HS-5 (cell line): ENCODE data around the gene HSFX3.
"Not testable (repeated sequence)": the region's sequence is repeated elsewhere in the genome, so short reads cannot be mapped to it uniquely, and the experiment has no call there.

ENCODE experiments used
- DNase-seq: peaks from one replicate; pipeline ENCODE4 v3.0.0-alpha.2; 2012; ENCODE audit warnings: low read depth

Gene HSFX3

GRCh38 chrX:149517308-149517707 is 32.4 kb downstream of the HSFX3 start:
- DNase-seq, result no peak

GRCh38 chrX:149516604-149517003 is 33.1 kb downstream of the HSFX3 start:
- DNase-seq, result no peak

DNA sequence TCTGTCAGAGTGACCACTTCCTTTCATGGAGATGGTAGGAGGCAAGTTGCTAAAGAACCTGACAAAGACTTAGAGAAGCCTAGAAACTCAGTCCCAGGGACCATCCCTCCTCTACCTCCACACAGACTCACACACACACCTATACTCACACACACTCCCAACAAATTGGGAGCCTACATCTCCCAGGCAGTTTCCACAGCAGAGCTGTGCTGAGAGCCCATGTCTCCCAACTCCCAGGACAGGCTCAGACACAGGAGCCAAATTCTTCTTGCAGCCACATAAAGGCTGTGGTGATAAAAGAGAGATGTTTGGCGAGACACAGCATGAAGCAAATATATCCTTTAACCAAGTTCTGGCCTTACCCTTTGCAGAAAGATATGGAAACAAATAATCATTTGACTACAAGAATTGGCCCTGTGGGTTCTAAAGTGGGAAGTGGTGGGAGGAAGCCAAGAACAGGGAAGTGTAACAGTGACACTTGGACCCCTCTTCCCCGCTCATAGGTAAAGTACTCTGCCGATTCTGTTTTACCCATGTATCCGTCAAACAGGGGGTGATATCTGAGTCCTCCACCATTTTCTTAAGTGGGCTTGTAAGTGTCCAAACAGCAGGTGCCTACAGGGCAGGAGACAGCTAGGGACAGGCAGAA is 33.6 kb downstream of the HSFX3 start:
- DNase-seq, result no peak

DNA sequence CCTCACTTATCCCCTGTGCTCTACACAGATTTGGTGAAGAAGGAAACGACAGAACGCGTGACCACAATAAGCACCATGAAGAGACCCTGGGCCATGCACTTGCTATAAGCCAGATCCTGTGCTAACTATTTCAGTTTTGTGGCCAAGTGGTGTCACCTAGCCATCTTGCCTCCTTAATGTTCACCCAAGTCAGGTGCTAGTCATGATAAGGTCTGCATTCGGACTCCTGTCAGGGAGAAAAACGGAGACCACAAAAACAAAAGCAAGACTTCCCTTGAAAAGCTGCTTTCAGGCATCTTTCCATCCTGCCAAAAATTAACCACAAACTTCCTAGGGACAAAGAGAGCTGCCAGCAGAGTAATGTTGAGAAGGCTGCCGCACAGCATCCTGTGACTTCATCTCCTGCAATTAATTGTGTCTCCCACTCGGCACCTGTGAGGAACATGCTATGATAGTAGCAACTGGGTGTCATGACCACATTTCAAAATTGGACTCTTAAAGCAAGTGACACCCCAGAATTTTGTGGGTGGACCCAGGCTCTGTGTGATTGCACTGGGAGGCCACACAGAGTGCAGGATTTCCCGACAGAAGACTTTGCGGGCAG is 35.8 kb downstream of the HSFX3 start:
- DNase-seq, result no peak

DNA sequence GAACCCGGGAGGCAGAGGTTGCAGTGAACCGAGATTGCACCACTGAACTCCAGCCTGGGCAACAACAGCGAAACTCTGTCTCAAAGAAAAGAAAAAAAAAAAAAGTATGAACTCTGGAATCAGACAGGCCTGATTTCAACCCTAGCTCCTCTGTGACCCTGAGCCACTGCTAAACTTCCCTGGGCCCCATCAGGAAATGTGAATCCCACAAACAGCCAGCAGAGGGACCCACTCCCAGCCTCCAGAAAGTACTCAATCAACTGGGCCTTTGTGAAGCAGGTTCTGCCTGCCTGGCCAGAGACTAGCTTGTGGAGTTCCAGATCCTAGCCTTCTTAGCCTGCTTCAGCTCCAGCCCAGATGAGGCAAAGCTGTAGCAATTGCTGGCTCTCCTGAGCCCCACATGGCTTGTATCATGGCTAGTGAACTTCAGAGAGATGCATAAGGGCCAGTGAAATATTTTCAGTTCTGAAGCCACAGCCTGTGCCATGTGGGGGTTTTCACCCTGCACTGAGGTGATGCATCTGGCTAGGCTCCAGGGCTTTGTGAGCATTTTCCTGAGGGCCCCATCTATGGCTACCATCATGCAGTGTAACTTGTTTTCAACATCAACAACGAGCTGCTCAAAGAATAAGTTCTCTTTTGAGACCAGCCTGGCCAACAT is 37.4 kb downstream of the HSFX3 start:
- no peak for DNase-seq

DNA sequence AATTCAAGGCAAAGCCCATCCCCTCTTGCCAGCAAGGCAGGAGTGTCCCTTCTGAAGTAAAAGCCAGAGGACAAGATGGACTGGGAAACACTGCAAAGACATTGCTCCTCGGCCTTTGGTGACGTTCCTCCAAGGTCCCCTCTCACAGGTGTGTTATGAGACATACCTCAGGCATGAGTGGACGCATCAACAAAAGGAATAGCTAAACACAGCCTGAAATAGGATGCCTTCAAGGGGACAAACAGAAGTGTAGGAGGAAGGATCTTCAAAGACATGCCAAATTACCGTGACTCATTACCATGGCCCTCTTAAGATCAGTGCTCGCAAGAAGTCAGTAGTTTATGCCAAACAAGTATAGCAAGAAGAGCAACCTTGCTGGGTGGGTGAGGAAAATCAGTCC is 38.6 kb downstream of the HSFX3 start:
- no peak for DNase-seq

DNA sequence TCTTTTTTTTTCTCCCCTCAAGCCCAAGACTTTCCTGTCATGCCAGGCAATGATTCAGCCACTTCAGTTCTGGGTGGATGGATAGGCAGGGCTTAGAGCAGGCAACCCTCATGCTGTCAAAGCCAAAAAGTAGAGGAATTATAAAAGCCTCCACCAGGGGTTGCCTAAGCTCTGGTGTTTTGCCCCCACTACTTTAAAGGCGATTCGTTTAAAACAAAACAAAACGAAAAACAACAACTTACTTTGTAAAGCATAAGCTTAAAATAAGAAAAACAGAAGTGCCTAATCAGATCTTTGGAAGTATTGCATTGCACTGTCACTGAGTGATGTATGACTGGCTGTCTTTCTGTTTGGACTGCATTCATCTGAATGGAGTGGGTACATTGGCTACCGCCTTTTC is 39.3 kb downstream of the HSFX3 start:
- no peak for DNase-seq

GRCh38 chrX:149508467-149508866 is 41.3 kb downstream of the HSFX3 start:
- DNase-seq, result no peak

GRCh38 chrX:149506349-149506748 is 43.4 kb downstream of the HSFX3 start:
- DNase-seq, result no peak

DNA sequence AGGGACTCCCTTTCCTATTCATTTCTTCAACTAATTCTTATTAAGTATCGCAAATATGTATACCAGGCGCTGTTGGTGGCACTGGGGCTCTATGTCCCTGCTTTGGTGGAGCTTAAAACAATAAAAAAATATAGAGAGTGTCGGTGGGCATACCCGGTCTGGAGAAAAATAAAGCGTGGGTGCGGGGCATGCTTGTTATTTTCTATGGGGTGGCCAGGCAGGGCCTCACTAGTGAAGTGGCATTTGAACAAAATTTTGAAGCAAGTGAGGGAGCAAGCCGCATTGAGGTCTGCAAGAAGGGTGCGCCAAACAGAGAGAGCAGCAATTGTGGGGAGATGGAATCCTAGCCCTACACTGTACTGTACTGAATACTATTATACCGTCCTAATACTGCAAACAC is 44.1 kb downstream of the HSFX3 start:
- DNase-seq, result no peak

DNA sequence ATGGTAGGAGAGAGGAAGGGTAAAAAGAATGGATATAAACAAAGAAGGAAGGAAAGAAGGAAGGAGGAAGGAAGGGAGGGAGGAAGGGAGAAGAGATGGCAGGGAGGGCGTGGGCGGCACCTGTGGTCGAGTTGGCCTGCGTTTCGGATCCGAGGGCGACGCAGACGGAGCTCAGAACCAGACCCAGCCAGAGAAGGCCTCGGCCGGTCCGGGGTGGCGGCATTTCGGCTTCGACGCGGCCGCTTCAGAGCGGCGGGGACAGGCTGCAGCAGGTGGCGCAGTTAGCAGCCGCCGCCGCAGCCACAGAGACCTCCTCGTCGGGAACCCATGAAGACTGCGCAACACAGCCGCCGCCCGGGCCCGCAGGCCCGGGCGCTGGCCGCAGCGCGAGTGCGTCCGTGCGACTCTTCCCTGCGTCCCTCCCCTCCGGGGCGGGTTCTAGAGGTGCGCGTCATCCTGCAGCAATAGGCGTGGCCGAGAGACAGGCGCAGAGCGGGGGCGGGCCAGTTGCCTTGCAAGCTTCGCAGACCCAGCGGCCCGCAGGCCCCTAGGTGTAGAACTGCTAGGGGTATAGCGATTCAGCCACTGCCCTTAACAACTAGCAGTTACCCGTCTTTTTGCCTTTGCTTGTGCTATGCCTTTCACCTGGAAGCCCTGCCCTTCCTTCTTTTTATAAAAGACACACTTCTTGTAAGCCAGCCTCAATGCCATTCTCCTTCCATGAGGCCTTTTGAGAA is 44.6 kb downstream of the HSFX3 start, which contains the start of gene IDS:
TSS of gene IDS (minus strand) at position 392 of the 737 bp plus-strand sequence. CDS start at position 223, 169 bp downstream.
- no peak for DNase-seq

DNA sequence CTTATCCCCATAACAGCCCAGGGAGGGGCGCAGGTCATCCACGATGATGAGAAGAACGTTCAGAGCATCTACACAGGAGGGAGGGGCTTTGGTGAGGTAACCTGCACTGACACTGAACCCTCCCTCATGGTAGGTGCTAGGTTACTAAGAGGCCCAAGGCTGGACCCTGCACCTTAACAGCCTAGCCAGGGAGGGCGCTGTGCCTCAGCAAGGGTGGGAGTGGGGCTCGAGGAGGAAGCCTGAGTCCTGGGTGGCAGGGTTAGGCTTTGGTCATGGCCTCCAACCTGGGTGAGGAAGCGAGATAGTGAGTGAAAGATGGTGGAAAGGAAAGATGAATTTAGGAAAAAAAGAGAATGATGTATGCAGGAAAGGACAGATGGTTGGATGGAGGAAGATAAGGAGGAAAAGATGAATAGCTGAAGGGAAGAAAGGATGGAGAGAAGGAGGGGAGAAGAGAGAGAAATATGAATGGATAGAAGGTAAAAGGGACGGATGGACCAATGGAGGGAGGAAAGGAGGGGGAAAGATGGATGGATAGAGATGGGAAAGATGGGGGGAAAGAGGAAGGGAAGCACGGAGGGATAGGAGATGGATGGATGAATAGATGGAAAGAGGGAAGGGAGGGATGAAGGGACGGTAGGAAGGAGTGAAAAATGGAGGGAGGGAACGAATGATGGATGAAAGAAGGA is 45.4 kb downstream of the HSFX3 start:
- no peak for DNase-seq

DNA sequence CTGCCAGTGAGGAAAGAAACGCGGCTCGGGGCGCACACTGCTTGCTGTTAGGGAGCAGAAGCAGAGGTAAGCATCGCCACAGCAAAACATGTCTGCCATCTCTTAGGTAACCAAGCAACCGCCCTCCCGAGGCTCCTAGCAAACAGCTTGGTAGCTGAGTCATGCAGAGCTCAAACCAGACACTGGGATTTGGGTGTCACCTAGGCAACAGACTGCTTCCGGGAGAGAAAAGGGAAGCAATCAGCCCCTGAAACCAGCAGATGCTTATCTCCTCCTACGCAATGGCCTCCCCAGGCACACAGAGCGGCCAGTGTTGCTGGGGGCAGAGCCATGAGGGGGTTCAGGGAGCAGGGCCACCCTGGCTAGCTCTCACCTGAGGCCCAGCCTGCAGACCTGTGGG is 46.3 kb downstream of the HSFX3 start:
- DNase-seq, result not testable (repeated sequence)

- DNase-seq, result not testable (repeated sequence)
These were observed 46.8 kb downstream of the HSFX3 start for GRCh38 chrX:149502923-149503322.

GRCh38 chrX:149499766-149500165 is 50.0 kb downstream of the HSFX3 start:
- DNase-seq, result no peak

DNA sequence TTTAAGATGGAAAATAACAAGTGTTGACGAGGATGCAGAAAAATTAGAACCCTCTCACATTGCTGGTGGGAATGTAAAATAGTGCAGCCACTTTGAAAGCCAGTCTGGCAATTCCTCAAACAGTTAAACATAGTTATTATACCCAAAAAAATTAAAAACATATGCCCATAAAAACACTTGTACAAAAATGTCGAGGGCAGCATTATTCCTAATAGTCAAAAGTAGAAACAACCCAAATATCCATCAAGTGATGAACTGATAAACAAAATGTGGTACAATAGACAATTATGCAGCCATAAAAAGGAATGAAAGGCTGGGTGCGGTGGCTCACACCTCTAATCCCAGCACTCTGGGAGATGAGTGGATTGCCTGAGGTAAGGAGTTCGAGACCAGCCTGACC is 51.0 kb downstream of the HSFX3 start:
- DNase-seq, result no peak
